ENCODE measurements around the gene CACYBP. TPM values are rescaled to one million over a fixed set of nuclear protein-coding genes. Genes with fewer than 3 reads are reported as not detected.

Gene CACYBP
- total RNA-seq, 2 donors from 2014 or later = 170 to 182 TPM

DNA sequence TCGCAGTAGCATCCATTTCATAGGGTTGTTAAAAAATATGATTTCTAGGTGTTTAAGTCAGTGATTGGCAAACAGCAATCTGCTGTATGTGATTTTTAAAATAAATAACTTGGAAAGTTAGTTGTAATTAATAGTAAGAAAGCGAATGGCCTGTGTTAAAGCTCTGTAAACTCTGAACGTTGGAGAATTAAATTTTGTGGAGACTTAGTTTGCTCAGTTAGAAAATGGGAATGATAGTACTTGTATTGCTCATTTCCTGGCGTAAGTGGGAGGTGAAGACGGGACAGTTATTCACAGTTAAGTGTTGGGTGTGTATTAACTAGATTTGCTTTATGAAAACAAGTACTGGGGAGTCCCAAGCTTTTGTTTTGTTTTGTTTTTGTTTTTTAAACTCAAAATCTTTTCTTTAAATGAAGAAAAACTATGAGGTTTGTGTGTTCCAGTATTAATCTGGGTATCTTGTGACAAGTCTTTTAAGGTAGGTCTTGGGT lies 995 bp downstream of the CACYBP start:
- H3K27ac ChIP-seq (ENCODE audit: low read depth, low read length) = no peak overlapping the region
- H3K36me3 ChIP-seq (ENCODE audit: control insufficient read depth, insufficient read depth, low read length) = peaks cover 17% of the 10 kb centered on the region
- Mint-ChIP-seq H3K27ac (peak overlapping the region; percentile 96), H3K4me1 (peaks cover 26% of the 10 kb centered on the region), H3K4me3 (no peak overlapping the region), H3K36me3 (ENCODE audit: low read depth) (peaks cover 12% of the 10 kb centered on the region), H3K9me3 (no peaks in the 10 kb centered on the region), H3K27me3 (ENCODE audit: insufficient read depth) (no peaks in the 10 kb centered on the region)
- no peaks in the 10 kb centered on the region for H3K4me1 ChIP-seq (ENCODE audit: control insufficient read depth, insufficient read depth, low read length)
- H3K9me3 ChIP-seq (ENCODE audit: control insufficient read depth, low read length) = no peaks in the 10 kb centered on the region
- no peak for DNase-seq
- no peaks in the 10 kb centered on the region for H3K27me3 ChIP-seq (ENCODE audit: control insufficient read depth, insufficient read depth, low read length, poor library complexity, severe bottlenecking)
- 3 to 5% methylated on average over 5 of the region's 5 CpGs for whole genome bisulfite sequencing, 2 experiments (ENCODE audit: insufficient coverage in 1 of 2, insufficient read length in 1 of 2)
- peak overlapping the region; percentile 95 for H3K4me3 ChIP-seq (ENCODE audit: low read length)
- peak overlapping the region; percentile 82 for H3K9ac ChIP-seq (ENCODE audit: extremely low read depth, low read length, poor library complexity, severe bottlenecking)
- no peak for TF ChIP-seq CTCF (conservative IDR thresholded peaks at IDR 0.05)

GRCh38 chr1:175002910-175003517 lies 3.3 kb downstream of the CACYBP start:
- no peak for TF ChIP-seq CTCF (conservative IDR thresholded peaks at IDR 0.05)
- Mint-ChIP-seq H3K27me3 (ENCODE audit: insufficient read depth) (no peaks in the 10 kb centered on the region), H3K36me3 (ENCODE audit: low read depth) (peaks cover 26% of the 10 kb centered on the region), H3K27ac (no peak overlapping the region), H3K9me3 (no peaks in the 10 kb centered on the region), H3K4me1 (peaks cover 19% of the 10 kb centered on the region), H3K4me3 (no peak overlapping the region)
- Histone ChIP-seq H3K27me3 (ENCODE audit: control insufficient read depth, insufficient read depth, low read length, poor library complexity, severe bottlenecking) (no peaks in the 10 kb centered on the region), H3K9me3 (ENCODE audit: control insufficient read depth, low read length) (no peaks in the 10 kb centered on the region), H3K4me1 (ENCODE audit: control insufficient read depth, insufficient read depth, low read length) (no peaks in the 10 kb centered on the region), H3K36me3 (ENCODE audit: control insufficient read depth, insufficient read depth, low read length) (peaks cover 36% of the 10 kb centered on the region), H3K9ac (ENCODE audit: extremely low read depth, low read length, poor library complexity, severe bottlenecking) (no peak overlapping the region), H3K27ac (ENCODE audit: low read depth, low read length) (no peak overlapping the region), H3K4me3 (ENCODE audit: low read length) (no peak overlapping the region)
- DNase-seq = no peak
- 85 to 96% methylated on average over 13 to 16 of the region's 17 CpGs for WGBS, 2 experiments (ENCODE audit: insufficient coverage in 1 of 2, insufficient read length in 1 of 2)

- Histone ChIP-seq H3K27ac (ENCODE audit: low read depth, low read length) (no peak overlapping the region), H3K36me3 (ENCODE audit: control insufficient read depth, insufficient read depth, low read length) (peaks cover 41% of the 10 kb centered on the region), H3K4me1 (ENCODE audit: control insufficient read depth, insufficient read depth, low read length) (no peaks in the 10 kb centered on the region), H3K4me3 (ENCODE audit: low read length) (peak overlapping the region; percentile 22), H3K9me3 (ENCODE audit: control insufficient read depth, low read length) (no peaks in the 10 kb centered on the region), H3K27me3 (ENCODE audit: control insufficient read depth, insufficient read depth, low read length, poor library complexity, severe bottlenecking) (no peaks in the 10 kb centered on the region), H3K9ac (ENCODE audit: extremely low read depth, low read length, poor library complexity, severe bottlenecking) (no peak overlapping the region)
- WGBS, 2 experiments (ENCODE audit: insufficient coverage in 1 of 2, insufficient read length in 1 of 2) = 90 to 92% methylated on average over 1 to 2 of the region's 2 CpGs
- peak overlapping the region; percentile 62 for H3K27ac Mint-ChIP-seq
- DNase-seq = no peak
- peaks cover 21% of the 10 kb centered on the region for H3K4me1 Mint-ChIP-seq
- no peaks in the 10 kb centered on the region for H3K27me3 Mint-ChIP-seq (ENCODE audit: insufficient read depth)
- no peaks in the 10 kb centered on the region for H3K9me3 Mint-ChIP-seq
- peaks cover 31% of the 10 kb centered on the region for H3K36me3 Mint-ChIP-seq (ENCODE audit: low read depth)
- no peak for TF ChIP-seq CTCF (conservative IDR thresholded peaks at IDR 0.05)
- no peak overlapping the region for H3K4me3 Mint-ChIP-seq
Observed at GRCh38 chr1:175003521-175003920, 3.8 kb downstream of the CACYBP start.
